Cardiac fibroblast (primary cell): ENCODE measurements around the gene HERC3.
A peak's percentile ranks its signal among the peaks of the same experiment; 100 is the strongest.

Experiments used
- DNase-seq, 2 donors: peaks; one replicate each; pipeline versions ENCODE4 v3.0.0 to v3.0.0-alpha.2; 2010; ENCODE audit warnings: low read depth in 2 of 2
- H3K4me3 ChIP-seq, 2 donors: replicated peaks in 1 of 2; 1 replicate in 1 of 2; 2 replicates in 1 of 2; pipeline ENCODE4 v1.5.1; 2011; ENCODE audit warnings: low read depth in 2 of 2, low read length in 2 of 2, mild to moderate bottlenecking in 2 of 2, moderate library complexity in 1 of 2
- TF ChIP-seq, protein P1 (sequence below): IDR thresholded peaks from one replicate; pipeline ENCODE4 v1.5.1; 2011; ENCODE audit warnings: low read depth, mild to moderate bottlenecking, low read length, inconsistent platforms

HERC3 gene

GRCh38 chr4:88728146-88728545 lies 135.9 kb downstream of the HERC3 start:
- H3K4me3 ChIP-seq: no peak overlapping the region
- DNase-seq: no peak
- TF ChIP-seq, protein P1, sequence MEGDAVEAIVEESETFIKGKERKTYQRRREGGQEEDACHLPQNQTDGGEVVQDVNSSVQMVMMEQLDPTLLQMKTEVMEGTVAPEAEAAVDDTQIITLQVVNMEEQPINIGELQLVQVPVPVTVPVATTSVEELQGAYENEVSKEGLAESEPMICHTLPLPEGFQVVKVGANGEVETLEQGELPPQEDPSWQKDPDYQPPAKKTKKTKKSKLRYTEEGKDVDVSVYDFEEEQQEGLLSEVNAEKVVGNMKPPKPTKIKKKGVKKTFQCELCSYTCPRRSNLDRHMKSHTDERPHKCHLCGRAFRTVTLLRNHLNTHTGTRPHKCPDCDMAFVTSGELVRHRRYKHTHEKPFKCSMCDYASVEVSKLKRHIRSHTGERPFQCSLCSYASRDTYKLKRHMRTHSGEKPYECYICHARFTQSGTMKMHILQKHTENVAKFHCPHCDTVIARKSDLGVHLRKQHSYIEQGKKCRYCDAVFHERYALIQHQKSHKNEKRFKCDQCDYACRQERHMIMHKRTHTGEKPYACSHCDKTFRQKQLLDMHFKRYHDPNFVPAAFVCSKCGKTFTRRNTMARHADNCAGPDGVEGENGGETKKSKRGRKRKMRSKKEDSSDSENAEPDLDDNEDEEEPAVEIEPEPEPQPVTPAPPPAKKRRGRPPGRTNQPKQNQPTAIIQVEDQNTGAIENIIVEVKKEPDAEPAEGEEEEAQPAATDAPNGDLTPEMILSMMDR: no peak

DNA sequence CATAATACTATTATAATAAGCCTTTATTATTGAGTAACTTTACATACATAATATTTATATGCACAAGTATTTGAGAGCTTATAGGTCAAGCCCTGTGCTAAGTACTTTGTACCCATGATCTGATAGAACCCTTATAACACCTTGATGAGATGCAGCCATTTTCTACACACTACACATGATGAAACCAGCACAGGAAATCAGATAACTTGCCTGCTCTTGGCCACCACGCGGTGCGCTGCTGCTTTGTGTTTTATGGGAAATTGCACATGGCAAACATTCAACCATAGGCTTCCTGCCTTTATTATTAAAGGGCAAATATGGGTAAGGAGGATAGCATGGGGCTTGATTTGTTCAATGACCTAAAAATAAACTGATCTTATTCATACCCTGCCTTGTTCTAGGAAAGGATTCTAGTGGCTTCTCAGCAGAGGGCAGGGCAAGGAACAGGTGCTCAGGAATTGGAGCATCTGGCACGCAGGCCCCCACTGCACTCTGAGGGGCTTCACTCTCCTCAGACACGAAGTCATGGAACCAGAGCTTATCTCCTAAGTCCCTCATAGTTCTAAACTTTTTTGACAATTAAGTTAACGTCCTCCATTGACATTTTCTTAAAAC lies 137.0 kb downstream of the HERC3 start:
- no peak for DNase-seq
- H3K4me3 ChIP-seq: no peak overlapping the region
- TF ChIP-seq, protein P1: no peak

DNA sequence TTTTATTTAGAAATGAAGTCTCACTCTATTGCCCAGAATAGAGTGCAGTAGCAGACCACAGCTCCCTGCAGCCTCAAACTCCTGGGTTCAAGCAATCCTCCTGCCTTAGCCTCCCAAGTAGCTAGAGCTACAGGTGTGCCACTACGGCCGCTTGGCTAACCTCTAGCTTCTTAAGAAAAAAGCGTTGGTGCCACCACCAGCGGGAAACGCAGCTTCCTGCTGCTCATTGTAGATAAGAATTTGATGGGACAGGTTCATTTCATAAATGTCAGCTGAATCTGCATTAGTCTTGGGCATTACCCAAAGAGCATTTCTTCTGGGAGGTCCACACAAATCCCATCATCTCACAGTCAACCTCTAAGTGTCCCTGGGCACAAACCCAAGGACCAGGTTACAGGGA lies 138.5 kb downstream of the HERC3 start:
- no peak for DNase-seq
- H3K4me3 ChIP-seq: no peak overlapping the region
- TF ChIP-seq, protein P1: no peak

- TF ChIP-seq, protein P1: no peak
- H3K4me3 ChIP-seq: no peak overlapping the region
- DNase-seq: peak in 1 of 2 donors; percentile 13
These were observed 139.1 kb downstream of the HERC3 start for GRCh38 chr4:88731381-88731780.

GRCh38 chr4:88732714-88733368 lies 140.6 kb downstream of the HERC3 start:
- TF ChIP-seq, protein P1: no peak
- H3K4me3 ChIP-seq: no peak overlapping the region
- DNase-seq: no peak

DNA sequence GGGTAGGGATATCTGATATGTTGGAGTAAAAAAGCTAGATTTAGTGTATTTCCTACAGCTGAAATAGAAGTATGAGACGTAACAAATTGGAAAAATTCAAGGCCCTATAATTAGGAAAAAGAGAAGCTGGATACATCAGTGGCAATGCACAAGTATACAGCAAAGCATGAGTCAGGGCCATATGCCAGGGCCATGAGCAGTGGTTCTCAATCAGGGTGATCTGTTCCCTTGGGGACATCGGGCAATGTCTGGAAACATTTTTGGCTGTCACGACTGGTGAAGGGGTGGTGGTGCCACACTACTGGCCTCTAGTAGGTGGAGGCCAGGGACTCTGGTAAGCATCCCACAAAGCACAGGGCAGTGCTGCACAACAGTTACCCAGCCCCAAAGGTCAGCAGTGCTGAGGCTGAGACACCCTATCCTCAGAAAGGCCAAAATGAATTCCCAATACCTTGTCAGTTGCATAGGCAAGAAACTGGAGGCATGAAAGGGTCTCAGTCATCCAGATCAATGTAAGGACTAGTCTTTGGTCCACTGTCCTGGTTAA lies 142.2 kb downstream of the HERC3 start:
- H3K4me3 ChIP-seq: no peak overlapping the region
- TF ChIP-seq, protein P1: no peak
- DNase-seq: no peak
